Ishikawa (cell line): ENCODE results near the gene UBXN10.

Source experiments
- CEBPB ChIP-seq: IDR thresholded peaks from 2 replicates; pipeline ENCODE4 v1.6.1; 2012
- CREB1 ChIP-seq: IDR thresholded peaks from 2 replicates; pipeline ENCODE4 v1.6.1; 2012; ENCODE audit warnings: low read depth
- FOXM1 ChIP-seq: IDR thresholded peaks from 2 replicates; pipeline ENCODE4 v1.6.1; 2012; ENCODE audit warnings: low read depth, borderline replicate concordance
- MAX ChIP-seq: IDR thresholded peaks from 2 replicates; pipeline ENCODE4 v1.6.1; 2012
- NFIC ChIP-seq: IDR thresholded peaks from 2 replicates; pipeline ENCODE4 v1.6.1; 2012
- RAD21 ChIP-seq: IDR thresholded peaks from 2 replicates; pipeline ENCODE4 v1.6.1; 2012; ENCODE audit warnings: low read depth
- REST ChIP-seq: IDR thresholded peaks from 2 replicates; pipeline ENCODE4 v1.6.1; 2012; ENCODE audit warnings: low read depth, mild to moderate bottlenecking
- TAF1 ChIP-seq: IDR thresholded peaks from 2 replicates; pipeline ENCODE4 v1.6.1; 2012; ENCODE audit warnings: low read depth, mild to moderate bottlenecking
- YY1 ChIP-seq: IDR thresholded peaks from 2 replicates; pipeline ENCODE4 v1.6.1; 2012; ENCODE audit warnings: low read depth
- ZBTB7A ChIP-seq: IDR thresholded peaks from 2 replicates; pipeline ENCODE4 v1.6.1; 2012; ENCODE audit warnings: low read depth

DNA sequence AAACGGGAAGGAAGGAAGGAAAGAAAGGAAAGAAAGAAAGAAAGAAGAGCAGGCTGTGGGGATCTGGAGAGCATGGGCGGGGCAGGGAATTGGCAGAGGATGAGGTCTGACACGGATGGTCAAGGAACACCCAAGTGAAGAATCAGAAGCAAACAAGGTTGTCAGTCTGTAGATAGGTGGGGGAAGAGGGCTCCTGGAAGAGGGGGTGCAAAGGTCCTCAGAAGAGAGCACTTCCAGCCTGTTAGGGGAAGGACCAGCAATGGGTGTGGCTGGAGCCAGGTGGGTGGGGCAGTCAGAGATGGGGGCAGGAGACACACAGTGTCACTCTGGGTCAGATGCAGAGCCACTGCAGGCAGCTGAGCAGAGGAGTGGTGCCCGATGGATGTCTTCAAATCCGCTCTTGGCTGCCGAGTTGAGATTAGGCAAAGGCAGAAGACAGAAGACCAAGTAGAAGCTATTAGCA lies 11.5 kb downstream of the UBXN10 start:
- TF ChIP-seq TAF1 (no peak), MAX (no peak), CEBPB (no peak), RAD21 (no peak), ZBTB7A (no peak), YY1 (no peak), NFIC (no peak), FOXM1 (no peak), REST (no peak), CREB1 (no peak)
